NCI-H460 (cell line): ENCODE data around the gene FAM20C. TPM values are rescaled to one million over a fixed set of nuclear protein-coding genes. Genes with fewer than 3 reads are reported as not detected.
"Not testable (repeated sequence)": the region's sequence is repeated elsewhere in the genome, so short reads cannot be mapped to it uniquely, and the experiment has no call there.

Source experiments
- DNase-seq: peaks from one replicate; pipeline ENCODE4 v3.0.0-alpha.2; 2016; ENCODE audit warnings: low read depth; ENCODE audit errors: extremely low read depth
- total RNA-seq: library from RNA; depleted of rRNA; stranded (reverse); fragments of >200 nt; shearing (Covaris generic); gene quantifications from 2 replicates; pipeline ENCODE4 v1.2.3, GENCODE V29; 2014

Gene FAM20C
- total RNA-seq, 1 experiment from 2014 or later: 10.3 TPM

DNA sequence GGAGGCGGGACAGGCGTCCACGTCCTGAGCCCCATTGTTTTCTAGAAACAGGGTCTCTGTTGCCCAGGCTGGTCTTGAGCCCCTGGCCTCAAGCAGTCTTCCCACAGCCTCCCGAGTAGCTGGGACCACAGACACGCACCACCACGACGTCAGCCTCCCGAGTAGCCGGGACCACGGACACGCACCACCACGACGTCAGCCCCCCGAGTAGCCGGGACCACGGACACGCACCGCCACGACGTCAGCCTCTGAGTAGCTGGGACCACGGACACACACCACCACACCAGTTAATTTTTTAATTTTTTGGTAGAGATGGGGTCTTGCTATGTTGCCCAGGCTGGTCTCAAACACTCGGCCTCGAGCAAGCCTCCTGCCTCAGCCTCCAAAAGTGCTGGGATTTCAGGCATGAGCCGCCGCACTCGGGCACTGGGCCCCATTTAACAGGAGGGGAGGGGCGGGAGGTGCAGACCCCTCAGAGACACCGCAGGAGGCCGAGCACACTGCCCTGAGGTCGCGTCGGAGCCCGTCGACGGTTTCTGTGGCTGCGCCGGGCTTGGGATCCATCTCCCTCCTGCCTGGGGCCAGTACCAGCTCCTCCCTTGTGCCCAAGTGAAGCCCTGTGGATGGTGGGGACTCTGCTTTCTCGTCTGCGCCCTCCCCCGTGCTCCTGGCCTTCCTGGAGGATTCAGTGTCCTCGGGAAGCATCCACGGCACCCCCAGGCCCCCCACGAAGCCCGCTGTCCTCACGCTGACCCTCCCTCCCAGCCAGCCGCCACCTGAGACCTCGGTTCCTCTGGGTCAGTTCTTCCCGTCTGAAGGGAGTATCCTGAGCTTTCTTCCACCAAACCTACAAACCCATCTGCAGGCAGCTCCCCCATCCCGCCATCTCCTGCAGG lies 13.0 kb downstream of the FAM20C start:
- no peak for DNase-seq

DNA sequence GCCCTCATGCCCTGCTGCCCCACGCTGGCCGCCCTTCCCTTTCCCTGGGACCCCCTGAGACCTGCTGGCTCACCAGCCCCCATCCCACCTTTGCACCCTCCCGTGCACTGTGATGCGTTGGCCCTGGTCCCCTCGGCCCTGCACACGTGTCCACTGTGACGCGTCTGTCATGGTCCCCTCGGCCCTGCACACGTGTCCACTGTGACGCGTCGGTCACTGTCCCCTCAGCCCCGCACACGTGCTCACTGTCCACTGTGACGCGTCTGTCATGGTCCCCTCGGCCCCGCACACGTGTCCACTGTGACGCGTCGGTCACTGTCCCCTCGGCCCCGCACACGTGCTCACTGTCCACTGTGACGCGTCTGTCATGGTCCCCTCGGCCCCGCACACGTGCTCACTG lies 14.0 kb downstream of the FAM20C start:
- DNase-seq: not testable (repeated sequence)

DNA sequence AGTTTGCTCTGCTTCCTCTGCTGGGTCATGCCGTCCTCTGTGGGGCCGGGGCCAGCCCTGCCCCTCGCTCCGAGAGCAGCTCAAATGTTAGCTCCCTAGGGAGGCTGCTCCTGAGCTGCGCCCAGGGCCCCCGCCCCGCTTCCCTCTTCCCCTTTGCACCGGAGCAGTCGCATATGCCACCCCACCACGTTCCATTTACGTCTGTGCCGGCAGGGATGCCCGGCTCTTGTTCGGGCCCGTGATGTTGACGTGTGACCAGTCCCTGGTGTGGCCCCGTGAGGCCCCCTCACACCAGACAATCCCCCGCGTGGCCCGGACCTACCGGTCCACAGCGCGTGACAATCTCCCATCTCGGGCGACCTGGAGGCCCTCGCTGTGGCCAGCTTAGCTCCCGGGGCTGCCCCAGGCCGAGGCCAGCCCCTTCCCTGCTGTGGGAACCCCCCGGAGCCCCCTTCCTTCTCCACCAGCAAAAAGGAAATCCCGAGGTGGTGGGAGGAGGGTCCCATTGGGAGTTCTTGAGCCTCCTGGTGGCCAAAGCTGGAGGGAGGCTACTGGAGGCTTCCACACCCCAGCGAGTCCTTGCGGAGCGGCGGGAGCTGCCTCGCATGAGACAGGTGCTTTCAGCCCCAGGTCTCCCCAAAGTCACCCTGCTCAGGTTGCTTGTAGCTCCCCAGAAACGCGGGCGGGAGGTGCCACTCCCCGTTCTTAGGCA lies 15.2 kb downstream of the FAM20C start:
- no peak for DNase-seq

DNA sequence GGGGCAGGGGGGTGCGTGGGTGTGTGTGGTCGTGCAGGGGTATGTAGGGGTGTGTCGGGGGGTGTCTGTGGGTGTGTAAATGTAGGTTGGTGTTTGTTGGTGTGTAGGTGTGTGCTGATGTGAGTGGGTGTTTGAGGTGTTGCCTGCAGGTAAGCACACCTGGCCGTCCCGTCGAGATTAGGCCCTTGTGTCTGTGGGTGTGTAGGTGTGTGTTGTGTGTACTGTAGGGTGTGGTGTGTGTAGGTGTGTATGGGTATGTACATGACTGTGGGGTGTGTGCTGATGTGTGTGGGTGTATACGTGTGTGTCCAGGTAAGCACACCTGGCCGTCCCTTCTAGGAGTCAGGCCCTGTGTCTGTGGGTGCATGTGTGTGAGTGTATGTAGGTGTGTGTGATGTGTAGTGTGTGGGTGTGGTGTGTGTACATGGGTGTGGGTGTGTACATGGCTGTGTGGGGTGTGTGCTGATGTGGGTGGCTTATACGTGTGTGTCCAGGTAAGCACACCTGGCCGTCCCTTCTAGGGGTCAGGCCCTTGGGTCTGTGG lies 15.8 kb downstream of the FAM20C start:
- no peak for DNase-seq

DNA sequence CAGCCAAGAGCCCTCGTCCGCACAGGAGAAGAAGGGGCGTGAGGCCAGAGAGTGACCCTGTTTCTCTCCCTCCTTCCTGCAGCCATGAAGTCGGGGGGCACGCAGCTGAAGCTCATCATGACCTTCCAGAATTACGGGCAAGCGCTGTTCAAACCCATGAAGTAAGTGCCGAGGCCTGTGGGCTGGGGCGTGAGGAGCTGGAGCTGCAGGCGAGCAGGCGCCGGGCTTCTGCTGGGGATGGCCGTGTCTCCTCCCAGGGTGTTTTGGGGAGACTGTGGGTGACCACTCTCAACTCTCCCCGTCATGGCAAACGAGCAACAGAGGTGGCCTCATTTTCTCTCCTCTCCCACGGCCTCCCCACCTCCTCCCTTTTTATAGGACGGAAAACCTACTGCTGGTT lies 16.4 kb downstream of the FAM20C start:
- no peak for DNase-seq

DNA sequence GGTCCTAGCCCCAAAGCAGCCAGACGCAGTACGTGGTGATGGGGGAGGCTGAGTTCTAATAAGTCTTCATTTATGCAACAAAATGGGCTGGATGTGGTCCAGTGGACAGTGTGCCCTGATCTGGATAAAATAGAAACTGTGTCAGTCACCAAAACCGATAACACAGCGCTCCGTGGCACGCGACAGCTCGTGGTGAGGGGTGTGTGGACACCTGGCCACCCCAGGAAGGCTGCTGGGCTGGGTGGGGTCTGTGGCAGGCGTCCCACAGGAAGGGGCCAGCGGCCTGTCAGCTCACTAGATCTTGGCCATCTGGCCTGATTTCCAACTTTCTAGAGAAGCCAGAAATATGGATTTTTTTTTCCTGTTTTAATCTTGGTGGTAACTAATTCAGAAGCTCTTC lies 17.0 kb downstream of the FAM20C start:
- no peak for DNase-seq

DNA sequence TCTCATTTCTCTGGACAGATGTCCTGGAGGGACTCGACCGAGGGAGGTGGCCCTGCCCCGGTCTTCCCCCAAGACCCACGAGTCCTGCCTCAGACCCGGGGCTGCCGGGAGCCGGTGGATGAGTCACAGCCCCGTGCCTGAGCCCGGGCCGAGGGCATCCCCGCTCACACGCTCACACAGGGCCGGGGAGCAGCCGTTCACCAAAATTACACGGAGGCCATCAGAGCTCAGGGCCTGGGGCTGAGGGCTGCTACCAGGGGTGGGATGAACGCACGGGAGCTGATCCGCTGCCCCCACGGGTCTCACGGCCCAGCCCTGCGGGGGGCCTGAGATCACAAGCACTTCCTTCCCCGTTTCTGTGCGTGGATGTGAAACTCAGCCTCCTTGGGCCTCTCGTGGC lies 17.5 kb downstream of the FAM20C start:
- DNase-seq: no peak

DNA sequence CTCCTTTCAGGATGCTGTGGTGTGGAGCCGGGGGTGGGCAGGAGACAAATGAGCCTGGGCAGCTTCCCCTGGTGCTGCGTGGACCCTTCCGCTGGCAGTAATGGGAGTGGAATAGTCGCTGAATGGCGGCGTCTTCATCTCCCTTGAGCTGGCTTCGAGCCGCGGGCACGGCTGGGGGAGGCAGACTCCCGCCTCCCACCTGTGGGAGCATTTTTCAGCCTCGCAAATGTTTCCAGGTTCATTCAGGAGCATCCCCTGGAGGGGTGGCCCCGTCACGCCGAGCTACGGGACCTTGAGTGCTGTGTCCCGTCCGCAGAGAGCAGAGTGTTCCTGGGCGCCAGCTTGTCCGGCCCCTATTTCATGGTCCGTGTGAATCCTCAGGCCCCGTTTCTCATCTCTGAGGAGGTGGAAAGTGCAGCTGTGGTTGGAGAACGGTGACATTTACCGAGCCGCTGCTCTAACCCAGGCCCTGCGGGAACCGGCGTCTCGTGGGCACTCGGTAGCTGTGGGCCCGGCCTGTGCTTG lies 18.1 kb downstream of the FAM20C start:
- DNase-seq: no peak

DNA sequence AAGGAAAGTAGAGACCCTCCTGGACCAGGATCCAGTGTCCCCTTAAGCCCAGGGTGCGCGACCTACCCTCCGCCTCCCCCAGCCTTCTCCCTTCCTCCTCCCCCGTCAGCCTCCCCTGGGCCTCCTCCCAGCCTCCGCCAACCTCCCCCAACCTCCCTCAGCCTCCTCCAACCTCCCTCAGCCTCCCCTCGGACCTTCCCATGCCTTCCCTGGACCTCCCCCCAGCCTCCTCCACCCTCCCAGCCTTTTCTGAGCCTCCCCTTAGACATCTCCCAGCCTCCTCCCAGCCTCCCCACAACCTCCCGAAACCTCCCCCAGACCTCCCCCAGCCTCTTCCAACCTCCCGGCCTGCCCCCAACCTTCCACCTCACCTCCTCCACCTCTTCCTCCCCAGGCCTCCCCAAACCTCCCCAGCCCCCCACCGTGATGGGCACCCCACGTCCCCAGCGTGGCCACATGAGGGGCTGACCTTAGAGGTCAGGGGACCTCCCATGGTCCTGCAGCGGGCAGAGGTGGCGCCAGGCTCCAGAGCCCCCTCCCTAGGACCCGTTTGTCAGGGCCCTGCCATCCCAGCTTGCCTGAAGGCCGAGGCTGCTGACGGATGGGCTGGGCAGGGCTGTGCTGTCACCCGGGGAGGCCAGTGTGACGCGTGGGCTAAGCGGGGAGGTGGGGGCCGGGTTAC lies 18.8 kb downstream of the FAM20C start:
- no peak for DNase-seq

DNA sequence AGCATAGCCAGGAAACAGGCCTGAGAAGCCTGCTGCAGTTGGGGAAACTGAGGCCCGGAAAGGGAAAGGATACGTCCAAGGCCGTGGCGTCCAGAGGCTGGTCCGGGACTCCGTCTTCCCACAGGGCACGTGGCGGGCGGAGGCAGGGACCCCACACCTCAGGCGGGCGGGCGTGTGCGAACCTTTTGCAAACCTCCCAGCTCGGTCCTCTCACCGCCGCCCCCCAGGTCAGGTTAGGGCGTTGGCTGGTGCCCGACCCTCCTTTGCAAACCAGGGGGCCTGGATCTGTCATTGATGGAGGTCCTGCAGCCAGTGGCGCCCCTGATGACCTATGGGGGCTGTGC lies 19.3 kb downstream of the FAM20C start:
- no peak for DNase-seq

DNA sequence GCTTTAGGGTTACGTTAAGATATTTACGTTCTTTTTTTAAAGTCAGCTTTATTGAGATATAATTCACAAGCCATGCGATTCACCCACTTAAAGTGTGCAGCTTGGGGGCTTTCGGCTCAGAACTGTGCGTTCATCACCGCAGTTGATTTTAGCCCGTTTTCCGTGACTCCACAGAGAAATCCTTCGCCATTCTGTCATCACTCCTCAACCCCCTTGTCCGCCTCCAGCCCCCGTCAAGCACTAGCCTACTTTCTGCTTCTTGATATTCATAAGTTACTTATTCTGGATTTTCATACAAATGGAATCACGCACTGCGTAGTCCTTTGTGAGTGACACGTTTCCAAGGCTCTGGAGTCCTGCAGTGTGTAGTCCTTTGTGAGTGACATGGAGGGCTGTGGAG lies 20.4 kb downstream of the FAM20C start:
- DNase-seq: no peak

DNA sequence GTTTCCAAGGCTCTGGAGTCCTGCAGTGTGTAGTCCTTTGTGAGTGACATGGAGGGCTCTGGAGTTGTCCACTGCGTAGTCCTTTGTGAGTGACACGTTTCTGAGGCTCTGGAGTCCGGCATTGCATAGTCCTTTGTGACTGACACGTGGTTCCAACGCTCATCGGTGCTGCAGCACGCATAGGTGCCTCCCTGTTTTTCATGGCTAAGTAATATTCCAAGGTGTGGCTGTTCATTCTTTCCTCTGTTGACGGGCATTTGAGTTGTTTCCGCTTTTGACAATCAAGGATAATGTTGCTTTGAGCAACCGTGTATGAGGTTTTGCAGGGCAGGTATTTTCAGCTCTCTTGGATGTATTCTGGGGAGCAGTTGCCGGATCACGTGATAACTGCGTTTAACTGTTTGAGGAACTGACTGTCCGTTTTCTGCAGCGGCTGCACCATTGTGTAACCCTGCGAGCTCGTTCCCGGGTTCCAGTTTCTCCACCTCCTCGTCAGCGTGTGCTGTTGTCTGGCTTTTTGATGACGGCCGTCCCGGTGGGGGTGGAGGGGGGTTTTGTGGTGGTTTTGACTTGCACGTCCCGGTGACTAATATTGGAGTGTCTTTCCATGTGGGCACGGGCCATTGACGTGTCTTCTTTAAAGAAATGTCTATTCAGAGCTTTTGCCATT lies 21.1 kb downstream of the FAM20C start:
- no peak for DNase-seq

DNA sequence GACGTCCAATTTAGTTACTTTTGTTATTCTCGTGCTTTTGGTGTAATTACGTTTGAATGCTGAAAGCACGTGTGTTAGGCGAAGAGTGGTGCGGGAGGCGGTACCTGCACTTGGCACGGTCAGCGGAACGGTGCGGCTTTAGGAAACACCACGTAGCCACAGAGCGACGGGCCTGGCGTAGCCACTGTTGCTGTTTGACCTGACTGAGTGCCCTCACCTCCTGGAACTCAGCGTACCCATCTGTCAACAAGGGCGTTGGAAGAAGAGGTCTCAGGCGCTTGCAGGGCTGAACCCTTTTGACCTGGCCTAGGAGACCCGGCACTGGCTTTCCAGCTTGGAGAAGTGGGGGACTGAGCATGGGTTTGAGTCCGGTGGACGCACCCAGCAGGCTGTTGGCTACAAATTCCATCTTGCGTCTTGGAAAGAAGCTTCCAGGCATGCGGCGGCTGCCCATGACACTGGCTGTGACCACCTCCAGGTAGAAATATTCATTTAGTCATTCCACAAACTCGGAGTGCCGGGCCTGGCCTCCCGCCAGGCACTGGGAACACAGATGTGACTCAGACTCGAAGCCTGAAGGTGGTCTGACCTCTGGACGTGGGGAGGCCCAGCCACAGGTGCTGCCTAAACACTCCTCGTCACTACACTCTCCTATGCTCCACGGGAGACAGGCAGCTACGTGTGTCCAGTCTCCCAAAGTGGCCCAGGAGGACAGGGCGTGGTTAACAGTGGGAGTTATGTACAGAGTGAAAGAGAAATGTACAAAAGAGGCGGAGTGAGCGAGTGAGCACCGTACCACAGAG lies 22.2 kb downstream of the FAM20C start:
- DNase-seq: no peak

DNA sequence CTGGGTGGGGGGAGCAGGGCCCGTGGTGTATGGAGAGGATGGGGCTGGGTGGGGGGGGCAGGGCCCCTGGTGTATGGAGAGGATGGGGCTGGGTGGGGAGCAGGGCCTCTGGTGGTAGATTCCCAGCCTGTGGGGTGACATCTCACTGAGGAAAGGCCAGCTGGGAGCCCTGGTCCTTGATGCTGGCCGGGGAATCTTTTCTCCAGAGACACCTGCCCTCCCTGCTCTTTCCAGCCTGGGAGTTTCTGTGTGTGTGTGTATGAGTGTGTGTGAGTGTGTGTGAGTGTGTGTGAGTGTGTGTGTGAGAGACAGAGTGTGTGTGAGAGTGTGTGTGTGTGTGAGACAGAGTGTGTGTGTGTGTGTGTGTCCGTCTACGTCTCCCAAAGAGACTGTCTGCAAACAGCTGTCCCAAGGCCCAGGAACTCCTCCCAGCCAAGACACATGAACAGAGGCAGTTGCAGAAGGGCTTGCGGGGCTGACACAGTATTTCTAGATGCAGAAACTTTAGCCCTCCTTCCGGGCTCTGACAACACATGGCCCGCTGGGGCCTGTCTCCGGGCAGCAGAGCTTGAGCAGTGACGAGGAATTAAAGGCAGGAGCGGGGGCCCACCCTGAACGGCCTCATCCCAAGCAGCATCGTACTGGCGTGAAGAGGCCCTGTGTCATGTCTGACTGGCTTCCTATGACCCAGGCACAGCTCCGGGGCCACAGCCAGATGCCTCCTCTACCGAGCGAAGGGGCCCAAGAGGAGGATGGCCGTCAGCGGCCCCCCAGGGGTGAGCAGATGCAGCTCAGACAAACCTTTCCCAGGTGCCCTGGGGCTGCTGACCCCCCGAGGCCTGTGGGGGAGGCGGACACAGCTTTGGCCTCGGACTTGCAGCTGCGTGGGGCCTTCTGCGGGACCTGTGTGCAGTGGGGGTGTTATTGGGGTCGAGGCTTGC lies 24.3 kb downstream of the FAM20C start:
- no peak for DNase-seq

DNA sequence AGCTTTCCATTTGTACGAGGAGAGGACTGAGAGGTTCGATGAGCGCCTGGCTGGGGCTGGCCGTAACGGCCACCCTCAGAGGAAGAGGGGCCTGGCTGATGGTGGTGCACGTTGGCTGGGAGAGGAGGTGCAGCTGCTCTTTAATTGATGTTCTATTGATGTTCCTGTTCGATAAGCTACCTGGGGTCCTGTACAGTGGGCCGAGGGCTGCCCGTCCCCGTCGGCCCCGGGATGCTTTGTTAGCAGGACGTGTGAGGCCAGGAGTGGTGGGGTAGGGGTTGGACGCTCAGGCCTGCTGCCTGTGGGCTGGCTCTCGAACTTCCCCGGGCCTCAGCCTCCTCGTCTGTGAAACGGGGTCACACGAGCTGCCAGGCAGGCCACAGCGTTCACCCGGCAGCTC lies 25.4 kb downstream of the FAM20C start:
- DNase-seq: no peak

DNA sequence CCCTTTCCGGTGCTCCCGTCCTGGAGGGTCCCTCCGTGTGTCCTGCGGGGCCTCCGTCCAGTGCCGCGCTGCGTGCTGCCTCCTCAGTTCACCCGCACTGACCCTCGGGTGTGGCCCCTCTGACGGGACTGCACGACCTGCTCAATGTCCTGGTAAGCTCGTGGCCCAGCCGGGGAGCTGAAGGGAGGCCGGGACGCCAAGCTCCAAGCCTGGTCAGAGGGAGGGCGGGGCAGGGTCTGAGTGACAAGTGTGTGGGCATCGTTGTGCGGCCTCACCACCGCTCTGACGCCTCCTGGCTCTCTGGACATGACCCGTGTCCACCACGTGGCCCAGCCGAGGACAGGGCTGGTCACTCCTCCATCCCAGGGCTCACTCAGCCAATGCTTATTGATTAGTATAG lies 25.9 kb downstream of the FAM20C start:
- no peak for DNase-seq

DNA sequence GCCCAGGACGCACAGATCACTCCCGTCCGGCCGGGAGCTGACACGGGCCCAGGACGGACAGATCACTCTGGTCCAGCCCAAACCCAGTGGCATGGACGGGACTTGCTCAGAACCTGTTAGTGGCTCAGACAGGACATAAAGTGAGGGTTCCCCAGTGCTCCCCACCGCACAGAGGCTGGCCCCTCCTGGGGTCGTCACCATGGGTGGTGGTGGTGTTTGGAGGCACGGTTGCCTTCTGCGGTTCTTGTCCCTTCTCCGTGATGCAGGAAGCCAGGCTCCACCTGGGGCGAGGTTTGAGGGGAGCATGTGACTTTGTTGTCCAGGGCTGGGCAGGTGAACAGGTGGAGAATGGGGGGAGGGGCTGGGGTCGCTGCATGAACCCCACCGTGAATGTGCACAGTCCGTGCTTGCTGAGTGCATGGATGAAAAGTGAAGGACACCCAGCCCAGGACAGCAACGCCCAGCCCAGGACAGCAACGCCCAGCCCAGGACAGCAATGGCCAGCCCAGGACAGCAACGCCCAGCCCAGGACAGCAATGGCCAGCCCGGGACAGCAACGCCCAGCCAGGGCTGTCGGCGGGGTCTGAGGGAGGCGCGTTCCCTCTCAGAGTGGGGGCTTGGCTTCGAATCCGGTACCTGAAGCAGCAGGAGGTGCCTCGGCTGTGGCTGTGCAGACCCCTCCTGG lies 26.7 kb downstream of the FAM20C start:
- no peak for DNase-seq

DNA sequence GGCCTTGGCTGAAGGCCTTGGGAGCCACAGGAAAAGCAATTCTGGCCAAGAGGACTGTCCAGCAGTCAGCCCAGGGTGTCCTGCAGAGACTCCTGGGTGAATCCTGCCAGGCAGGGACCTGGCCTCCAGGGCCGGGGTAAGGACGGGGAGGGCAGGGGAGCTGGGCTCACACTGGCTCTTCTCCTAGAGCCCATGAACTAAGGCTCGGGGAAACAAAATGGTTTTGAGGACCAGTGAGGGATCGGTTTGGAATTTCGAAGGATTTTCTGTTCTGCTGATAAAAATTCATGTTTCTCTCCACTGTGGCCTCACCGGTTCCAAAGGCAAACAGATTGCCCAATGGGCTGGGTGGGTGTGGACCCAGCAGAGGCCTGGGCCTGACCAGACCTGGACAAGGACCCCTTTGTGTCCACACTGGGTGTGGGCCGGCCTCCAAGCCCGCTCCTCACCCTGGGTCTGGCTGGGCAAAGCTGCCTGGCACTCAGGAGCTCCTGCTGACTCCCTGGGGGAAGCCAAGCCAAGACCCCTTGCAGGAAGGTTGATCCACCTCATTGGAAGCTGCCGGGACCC lies 27.3 kb downstream of the FAM20C start:
- no peak for DNase-seq
